SW 1271 (cell line): ENCODE data around the gene GPR157.

ENCODE experiments used
- DNase-seq, 2 experiments: peaks; one replicate each; lab custom pipeline; 2025; lab: John Stamatoyannopoulos, UW

GPR157 gene

GRCh38 chr1:9061252-9061960 lies 67.5 kb downstream of the GPR157 start:
- DNase-seq, result no peak

- no peak for DNase-seq
Measured at GRCh38 chr1:9059891-9060744, 68.8 kb downstream of the GPR157 start.

GRCh38 chr1:9058465-9058864 lies 70.4 kb downstream of the GPR157 start:
- DNase-seq, result no peak

- DNase-seq, result no peak
Measured at GRCh38 chr1:9057851-9058250, 71.1 kb downstream of the GPR157 start.

- no peak for DNase-seq
Measured at GRCh38 chr1:9052272-9053049, 76.4 kb downstream of the GPR157 start.

- no peak for DNase-seq
Measured at GRCh38 chr1:9051379-9051778, 77.5 kb downstream of the GPR157 start.

GRCh38 chr1:9050803-9051202 lies 78.1 kb downstream of the GPR157 start:
- no peak for DNase-seq
